ENCODE measurements around the gene TAF1.

DNA sequence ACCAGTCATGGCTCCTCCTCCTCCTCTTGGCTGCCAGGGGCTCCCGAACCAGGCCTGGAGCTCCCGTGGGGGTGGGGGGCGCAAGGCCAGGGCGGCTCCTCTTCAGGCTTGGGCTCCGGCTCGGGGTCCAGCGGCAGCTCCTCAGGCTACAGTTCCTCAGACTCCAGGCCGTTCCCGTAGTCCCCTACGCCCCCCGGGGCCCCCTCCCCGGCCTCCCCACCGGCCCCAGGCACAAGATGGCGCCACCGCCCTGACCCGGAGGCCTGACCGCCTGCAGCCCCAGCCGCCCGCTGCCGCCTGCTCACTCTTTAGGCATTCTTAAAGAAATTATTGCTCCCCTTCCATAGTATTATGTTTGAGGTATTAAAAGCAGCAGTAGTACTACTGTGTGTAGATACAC lies 54.5 kb downstream of the TAF1 start:
- TF ChIP-seq EZH2 (IDR thresholded peaks at IDR 0.05; ENCODE audit: insufficient read depth, low read length), result no peak
- TF ChIP-seq, protein P1, sequence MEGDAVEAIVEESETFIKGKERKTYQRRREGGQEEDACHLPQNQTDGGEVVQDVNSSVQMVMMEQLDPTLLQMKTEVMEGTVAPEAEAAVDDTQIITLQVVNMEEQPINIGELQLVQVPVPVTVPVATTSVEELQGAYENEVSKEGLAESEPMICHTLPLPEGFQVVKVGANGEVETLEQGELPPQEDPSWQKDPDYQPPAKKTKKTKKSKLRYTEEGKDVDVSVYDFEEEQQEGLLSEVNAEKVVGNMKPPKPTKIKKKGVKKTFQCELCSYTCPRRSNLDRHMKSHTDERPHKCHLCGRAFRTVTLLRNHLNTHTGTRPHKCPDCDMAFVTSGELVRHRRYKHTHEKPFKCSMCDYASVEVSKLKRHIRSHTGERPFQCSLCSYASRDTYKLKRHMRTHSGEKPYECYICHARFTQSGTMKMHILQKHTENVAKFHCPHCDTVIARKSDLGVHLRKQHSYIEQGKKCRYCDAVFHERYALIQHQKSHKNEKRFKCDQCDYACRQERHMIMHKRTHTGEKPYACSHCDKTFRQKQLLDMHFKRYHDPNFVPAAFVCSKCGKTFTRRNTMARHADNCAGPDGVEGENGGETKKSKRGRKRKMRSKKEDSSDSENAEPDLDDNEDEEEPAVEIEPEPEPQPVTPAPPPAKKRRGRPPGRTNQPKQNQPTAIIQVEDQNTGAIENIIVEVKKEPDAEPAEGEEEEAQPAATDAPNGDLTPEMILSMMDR (IDR thresholded peaks at IDR 0.05; ENCODE audit: insufficient read depth, low read depth, low read length), result no peak
